Right ventricle myocardium superior (tissue), 1 donor: Measurements from ENCODE around the gene EFCC1. TPM values are rescaled to one million over a fixed set of nuclear protein-coding genes. Genes with fewer than 3 reads are reported as not detected.
"Not testable (repeated sequence)": the region's sequence is repeated elsewhere in the genome, so short reads cannot be mapped to it uniquely, and the experiment has no call there.

ENCODE experiments used
- ATAC-seq: fragments of 200-7000 bp; cut with Tn5 transposase; one replicate; pipeline ENCODE4 v1.9.1; 2020; ENCODE audit warnings: mild to moderate bottlenecking; ENCODE audit not compliant: poor library complexity
- DNase-seq: peaks from one replicate; pipeline ENCODE4 v3.0.0-alpha.2; 2020
- intact Hi-C: fragments of 100-400 bp; cut with DNase I; formaldehyde crosslinking; loops from one replicate; pipeline ENCODE4 v1.11.2; 2022
- total RNA-seq: library from RNA; stranded (reverse); fragmentation: NEBNext Ultra II Directional; extraction: Animal tissue kit (Norgen Biotek cat#: 25700); gene quantifications from one replicate; pipeline ENCODE4 v1.2.1, GENCODE V29; 2021
- donor health status: DM: no; HTN: yes; CAD: no; lungs with severe emphysema.

Gene EFCC1
- total RNA-seq, 1 donor from 2014 or later, result 2.4 TPM

GRCh38 chr3:129061023-129061887, 60.2 kb downstream of the EFCC1 start:
- no peak for DNase-seq
- intact Hi-C loops, result no loop called here
- ATAC-seq, result no peak

DNA sequence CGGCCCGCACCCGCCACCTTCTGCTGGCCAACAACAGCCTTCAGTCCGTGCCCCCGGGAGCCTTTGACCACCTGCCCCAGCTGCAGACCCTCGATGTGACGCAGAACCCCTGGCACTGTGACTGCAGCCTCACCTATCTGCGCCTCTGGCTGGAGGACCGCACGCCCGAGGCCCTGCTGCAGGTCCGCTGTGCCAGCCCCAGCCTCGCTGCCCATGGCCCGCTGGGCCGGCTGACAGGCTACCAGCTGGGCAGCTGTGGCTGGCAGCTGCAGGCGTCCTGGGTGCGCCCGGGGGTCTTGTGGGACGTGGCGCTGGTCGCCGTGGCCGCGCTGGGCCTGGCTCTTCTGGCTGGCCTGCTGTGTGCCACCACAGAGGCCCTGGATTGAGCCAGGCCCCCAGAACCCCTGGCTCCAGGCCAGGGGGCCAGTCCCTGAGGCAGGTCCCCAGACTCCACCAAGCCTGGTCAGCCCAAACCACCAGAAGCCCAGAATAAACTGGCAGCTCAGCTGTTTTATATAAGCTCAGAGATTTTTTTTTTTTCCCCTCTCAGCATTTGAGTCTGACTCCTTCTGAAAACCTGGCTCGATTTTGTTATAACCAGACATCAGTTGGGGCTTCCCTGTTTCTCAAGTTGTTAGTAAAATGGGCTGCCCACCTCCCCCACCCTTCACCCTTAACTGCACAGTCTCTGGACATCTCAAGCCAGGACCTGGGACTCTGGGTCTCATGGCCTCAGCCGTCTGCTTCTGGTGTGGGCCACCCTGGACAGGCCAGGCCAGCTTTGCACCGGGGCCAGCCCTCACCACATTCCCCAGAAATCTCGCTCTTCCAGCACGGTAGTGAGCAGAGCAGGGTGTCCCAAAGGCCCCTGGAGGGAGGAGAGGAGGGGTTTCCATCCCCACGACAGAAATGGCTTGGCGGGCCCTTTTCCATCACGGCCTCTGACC, 61.1 kb downstream of the EFCC1 start:
- intact Hi-C loops, result no loop called here
- no peak for ATAC-seq
- DNase-seq, result no peak

DNA sequence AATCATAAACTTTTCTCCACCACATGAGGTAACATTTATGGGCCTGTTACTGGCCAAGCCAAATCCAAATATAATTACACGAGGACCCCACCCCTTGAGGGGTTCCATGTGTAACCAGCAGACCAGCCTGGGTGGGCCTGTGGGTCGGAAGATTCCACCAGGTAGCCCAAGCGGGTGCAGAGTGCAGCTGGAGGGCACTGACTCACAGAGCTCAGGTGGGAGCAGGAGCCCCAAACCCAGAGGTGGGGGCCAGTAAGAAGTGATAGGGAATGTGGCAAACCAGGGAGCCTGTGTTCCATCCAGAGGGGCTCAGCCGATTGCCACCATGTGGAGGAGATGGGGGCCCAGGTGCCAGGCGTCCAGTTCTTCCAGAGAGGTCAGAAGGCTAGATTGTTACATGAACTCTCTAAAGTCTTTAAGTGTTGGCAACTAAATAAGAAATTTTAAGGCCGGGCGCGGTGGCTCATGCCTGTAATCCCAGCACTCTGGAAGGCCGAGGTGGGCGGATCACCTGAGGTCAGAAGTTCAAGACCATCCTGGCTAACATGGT, 62.1 kb downstream of the EFCC1 start:
- intact Hi-C loops, result no loop called here
- DNase-seq (no peak), ATAC-seq (no peak)

GRCh38 chr3:129063841-129064482, 62.9 kb downstream of the EFCC1 start:
- intact Hi-C loops, result no loop called here
- ATAC-seq (no peak), DNase-seq (no peak)

DNA sequence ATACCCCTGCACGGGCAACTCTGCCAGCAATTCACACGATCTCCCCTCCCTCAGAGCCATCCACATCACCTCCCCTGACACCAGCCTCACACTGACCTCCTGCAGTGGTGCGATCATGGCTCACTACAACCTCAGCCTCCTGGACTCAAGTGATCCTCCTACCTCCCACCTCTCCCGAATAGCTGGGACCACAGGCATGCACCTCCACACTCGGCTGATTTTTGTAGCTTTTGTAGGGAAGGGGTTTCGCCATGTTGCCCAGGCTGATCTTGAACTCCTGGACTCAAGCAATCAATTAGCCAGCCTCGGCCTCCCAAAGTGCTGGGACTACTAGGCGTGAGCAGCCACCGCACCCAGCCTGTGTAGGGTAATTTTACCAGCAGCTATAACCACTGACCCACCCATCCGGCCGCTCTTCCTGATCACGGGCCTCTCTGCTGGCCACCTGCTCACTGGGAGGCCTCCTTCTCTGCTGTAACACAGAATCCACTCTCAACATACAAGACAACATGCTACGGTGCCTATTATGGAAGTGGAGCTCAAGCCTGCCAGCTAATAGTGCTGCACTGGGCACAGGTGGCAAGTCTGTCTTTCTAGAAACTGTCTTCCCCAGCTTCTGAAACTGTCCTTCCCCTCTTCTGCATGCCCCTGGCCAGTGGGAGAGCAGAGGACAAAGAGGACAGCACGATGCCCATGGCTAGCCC, 64.1 kb downstream of the EFCC1 start:
- intact Hi-C loops, result no loop called here
- DNase-seq (no peak), ATAC-seq (no peak)

DNA sequence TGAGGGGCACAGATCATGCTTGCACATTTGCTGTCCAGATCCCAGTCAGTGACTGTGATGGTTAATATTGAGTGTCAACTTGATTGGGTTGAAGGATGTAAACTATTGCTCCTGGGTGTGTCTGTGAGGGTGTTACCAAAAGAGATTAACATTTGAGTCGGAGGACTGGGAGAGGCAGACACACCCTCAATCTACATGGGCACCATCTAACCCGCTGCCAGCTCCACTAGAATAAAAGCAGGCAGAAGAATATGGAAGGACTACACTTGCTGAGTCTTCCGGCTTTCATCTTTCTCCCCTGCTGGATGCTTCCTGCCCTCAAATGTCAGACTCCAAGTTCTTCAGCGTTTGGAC, 64.6 kb downstream of the EFCC1 start:
- ATAC-seq, result no peak
- intact Hi-C loops, result no loop called here
- DNase-seq, result no peak

GRCh38 chr3:129067719-129068118, 66.6 kb downstream of the EFCC1 start:
- intact Hi-C loops, DNase-seq, ATAC-seq: not testable (repeated sequence)

- DNase-seq, result no peak
- ATAC-seq, result peak; percentile 67
- intact Hi-C loops, result no loop called here
These were observed 67.3 kb downstream of the EFCC1 start for GRCh38 chr3:129068291-129068886.

DNA sequence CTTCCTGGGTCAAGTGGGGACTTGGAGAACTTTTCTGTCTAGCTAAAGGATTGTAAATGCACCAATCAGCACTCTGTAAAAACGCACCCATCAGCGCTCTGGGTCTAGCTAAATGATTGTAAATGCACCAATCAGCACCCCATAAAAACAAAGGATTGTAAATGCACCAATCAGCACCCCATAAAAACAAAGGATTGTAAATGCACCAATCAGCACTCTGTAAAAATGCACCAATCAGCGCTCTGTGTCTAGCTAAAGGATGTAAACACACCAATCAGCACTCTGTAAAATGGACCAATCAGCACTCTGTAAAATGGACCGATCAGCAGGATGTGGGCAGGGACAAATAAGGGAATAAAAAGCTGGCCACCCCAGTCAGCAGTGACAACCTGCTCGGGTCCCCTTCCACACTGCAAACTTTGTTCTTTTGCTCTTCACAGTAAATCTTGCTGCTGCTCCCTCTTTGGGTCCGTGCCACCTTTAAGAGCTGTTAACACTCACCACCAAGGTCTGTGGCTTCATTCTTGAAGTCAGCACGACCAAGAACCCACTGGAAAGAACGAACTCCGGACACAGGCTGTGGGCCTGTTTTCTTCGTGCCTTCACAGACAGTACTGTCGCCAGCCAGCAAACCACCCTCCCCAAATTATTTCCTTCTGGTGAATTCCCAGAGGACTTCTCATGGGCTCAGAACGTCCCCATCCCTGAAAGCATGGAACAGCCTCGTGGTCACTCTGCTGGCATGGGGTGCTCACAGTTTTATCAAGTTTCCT, 68.4 kb downstream of the EFCC1 start:
- intact Hi-C loops, ATAC-seq: not testable (repeated sequence)
- DNase-seq, result peak; percentile 13

DNA sequence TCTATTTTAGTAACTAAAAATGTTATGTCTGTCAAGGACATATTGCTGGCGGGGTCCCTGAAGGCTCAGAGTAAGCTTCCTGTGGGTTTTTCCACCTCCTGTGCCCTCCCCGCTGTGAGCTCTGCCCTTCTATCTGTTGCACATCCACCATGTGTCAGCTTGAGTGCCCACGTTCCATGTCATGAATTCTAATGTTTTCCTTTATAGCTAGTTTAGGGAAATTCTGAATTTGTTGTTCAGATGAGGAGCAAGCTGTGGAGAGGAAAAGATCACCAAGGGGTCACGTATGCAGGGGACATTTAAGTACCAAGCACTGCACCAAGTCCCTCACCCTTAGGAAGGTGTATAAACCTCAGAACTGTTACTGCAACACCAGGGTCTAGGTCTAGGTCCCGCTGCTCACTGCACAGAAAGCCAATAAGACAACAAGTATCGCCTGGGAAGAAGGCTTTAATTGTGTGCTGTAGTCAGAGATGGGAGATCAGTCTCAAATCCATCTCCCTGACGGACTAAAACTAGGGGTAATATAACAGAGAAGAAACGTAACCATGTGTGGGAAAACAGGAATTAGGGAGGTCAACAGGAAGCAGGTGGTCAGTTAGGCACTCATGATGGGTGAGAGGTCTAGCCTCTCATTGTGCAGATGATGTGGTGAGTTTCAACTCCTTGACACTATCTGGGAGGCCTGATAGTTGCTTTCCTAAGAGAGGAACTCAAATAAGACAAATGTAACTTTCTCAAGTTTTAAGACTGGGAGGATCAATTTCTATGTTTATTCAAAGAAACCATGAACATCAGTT, 69.2 kb downstream of the EFCC1 start:
- no peak for DNase-seq
- intact Hi-C loops, result no loop called here
- no peak for ATAC-seq

GRCh38 chr3:129077222-129077621, 76.1 kb downstream of the EFCC1 start:
- DNase-seq, result no peak
- intact Hi-C loops, result no loop called here
- no peak for ATAC-seq

DNA sequence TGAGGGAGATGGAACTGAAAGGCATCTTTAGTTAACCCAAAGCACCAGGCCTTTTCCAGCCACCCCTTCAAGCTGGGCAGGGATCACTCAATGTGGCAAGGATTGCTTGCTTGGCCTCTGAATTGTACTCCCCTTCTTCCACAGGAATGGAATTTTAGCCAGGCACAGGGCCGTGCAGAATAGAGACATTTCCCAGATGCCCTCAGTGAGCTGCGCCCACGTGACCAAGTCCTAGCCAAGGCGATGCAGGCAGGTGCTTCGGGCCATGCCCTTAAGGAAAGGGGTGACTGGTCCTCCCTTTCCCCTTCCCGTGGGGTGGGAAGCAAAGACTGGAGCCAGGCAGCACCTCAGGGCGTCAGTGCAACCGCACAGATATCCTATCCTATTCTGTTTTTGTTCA, 77.4 kb downstream of the EFCC1 start:
- DNase-seq, result no peak
- ATAC-seq, result peak; percentile 49
- intact Hi-C loops, result no loop called here

DNA sequence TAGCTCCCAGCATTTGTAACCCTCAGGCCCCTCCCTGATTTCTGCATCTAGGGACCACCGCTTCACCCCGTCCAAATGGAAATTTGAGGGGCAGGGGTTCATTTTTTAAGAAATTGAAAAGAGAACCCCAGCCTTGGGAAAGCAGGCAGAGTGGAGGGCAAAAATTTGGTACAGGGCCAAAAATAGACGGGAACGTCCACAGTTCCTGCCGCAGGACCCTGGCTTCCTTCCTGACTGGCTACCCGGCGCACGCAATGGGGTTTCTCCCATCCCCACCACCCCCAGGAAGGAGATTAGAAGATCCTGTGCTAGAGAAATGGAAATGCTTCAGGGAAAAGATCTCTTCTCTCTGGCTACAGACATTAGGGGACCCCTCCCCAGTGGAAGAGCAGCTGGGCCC, 80.4 kb downstream of the EFCC1 start:
- intact Hi-C loops, result no loop called here
- DNase-seq (no peak), ATAC-seq (no peak)

DNA sequence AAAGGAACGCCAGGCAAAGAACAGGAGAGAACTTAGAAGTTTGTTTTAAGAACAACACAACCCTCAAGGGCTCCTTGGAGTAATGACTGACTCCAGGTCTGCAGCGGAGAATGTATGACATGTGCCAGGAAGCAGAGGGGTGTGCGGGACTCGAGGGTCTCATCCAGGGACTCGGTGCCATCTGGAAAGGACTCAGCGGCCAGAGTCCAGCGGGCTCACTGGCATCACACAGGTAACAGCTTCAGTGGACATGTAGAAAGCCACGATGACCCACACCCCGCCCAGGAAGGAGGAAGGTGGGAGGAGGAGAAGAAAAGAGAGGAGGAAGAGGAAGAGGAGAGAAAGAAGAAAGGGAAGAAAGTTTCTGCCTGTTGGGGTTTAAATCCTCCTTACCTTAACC, 80.9 kb downstream of the EFCC1 start:
- no peak for DNase-seq
- ATAC-seq, result no peak
- intact Hi-C loops, result no loop called here

DNA sequence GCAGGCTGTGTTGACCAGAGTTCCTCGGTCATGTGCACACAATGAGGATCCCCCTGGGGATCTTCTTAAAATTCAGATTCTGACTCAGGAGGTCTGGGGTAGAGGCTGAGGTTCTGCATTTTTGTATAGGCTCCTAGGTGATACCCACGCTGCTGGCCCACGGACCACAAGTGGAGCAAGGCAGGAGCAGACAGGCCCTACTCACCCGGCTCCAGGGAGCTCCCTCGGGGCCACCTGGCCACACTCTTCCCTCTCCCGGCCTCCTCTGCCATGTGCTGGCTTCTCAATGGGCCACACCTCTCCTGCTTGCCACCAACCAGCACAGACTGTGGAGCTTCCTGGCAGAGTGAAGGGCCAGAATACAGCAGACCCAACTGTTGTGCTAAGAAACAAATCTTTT, 83.4 kb downstream of the EFCC1 start:
- ATAC-seq (no peak), DNase-seq (no peak)
- intact Hi-C loops, result no loop called here

GRCh38 chr3:129085165-129085715, 84.1 kb downstream of the EFCC1 start:
- ATAC-seq (no peak), DNase-seq (no peak)
- intact Hi-C loops, result no loop called here
